SH-SY5Y (cell line): ENCODE results near the gene ACSM6.

ENCODE experiments used
- GATA2 ChIP-seq: IDR thresholded peaks from 2 replicates; pipeline ENCODE4 v1.6.1; 2011; ENCODE audit warnings: mild to moderate bottlenecking, low read depth, low read length
- GATA3 ChIP-seq: IDR thresholded peaks from 2 replicates; pipeline ENCODE4 v1.6.1; 2011; ENCODE audit warnings: low read depth, mild to moderate bottlenecking, low read length, moderate library complexity

GRCh38 chr10:95235676-95236067 is 41.6 kb downstream of the ACSM6 start:
- TF ChIP-seq GATA2 (no peak), GATA3 (no peak)
